ENCODE results near the gene KCNJ4. TPM values are rescaled to one million over a fixed set of nuclear protein-coding genes. Genes with fewer than 3 reads are reported as not detected.

The KCNJ4 gene
- total RNA-seq, 2 experiments from 2014 or later: not detected

GRCh38 chr22:38422611-38423511 lies 32.1 kb downstream of the KCNJ4 start:
- ChIA-PET POLR2A (interaction anchor here (0.7 kb wide), 1 partner anchor 580 kb away, joined by 3 read pairs; no protein-coding TSS in a partner anchor), CTCF (ENCODE audit: unreplicated experiment) (no interaction called here)
- no TSS peak for BruUV-seq (replicated peaks)
- Histone ChIP-seq H3K4me1 (ENCODE audit: insufficient read depth, low read length, poor library complexity, severe bottlenecking) (peaks cover 3% of the 10 kb centered on the region), H2AFZ (ENCODE audit: low read length) (no peak overlapping the region), H3K9me2 (ENCODE audit: insufficient read depth, low read length) (no peaks in the 10 kb centered on the region), H3K79me2 (ENCODE audit: insufficient read depth, low read depth, low read length) (no peaks in the 10 kb centered on the region), H3K27ac (ENCODE audit: low read depth, low read length, poor library complexity, severe bottlenecking) (no peak overlapping the region), H3K9me3 (ENCODE audit: low read length) (no peaks in the 10 kb centered on the region), H3K36me3 (ENCODE audit: insufficient read depth, low read length) (no peaks in the 10 kb centered on the region), H3K4me2 (ENCODE audit: low read length) (no peak overlapping the region), H4K20me1 (ENCODE audit: insufficient read depth, low read length) (no peaks in the 10 kb centered on the region), H3K4me3 (ENCODE audit: low read depth, low read length, poor library complexity, severe bottlenecking) (no peak overlapping the region)
- TF ChIP-seq CTCF (conservative IDR thresholded peaks at IDR 0.05; ENCODE audit: low read length) (no peak), EZH2phosphoT487 (IDR thresholded peaks at IDR 0.05; ENCODE audit: borderline replicate concordance, low read depth, low read length) (no peak)
- intact Hi-C loops (cut with micrococcal nuclease; ENCODE audit: unreplicated experiment): no loop called here
- no peak for DNase-seq (ENCODE audit: low spot score)

- Histone ChIP-seq H3K27ac (ENCODE audit: low read depth, low read length, poor library complexity, severe bottlenecking) (no peak overlapping the region), H3K79me2 (ENCODE audit: insufficient read depth, low read depth, low read length) (no peaks in the 10 kb centered on the region), H3K4me3 (ENCODE audit: low read depth, low read length, poor library complexity, severe bottlenecking) (no peak overlapping the region), H3K36me3 (ENCODE audit: insufficient read depth, low read length) (no peaks in the 10 kb centered on the region), H2AFZ (ENCODE audit: low read length) (no peak overlapping the region), H3K9me2 (ENCODE audit: insufficient read depth, low read length) (no peaks in the 10 kb centered on the region), H3K9me3 (ENCODE audit: low read length) (no peaks in the 10 kb centered on the region), H3K4me2 (ENCODE audit: low read length) (no peak overlapping the region), H3K4me1 (ENCODE audit: insufficient read depth, low read length, poor library complexity, severe bottlenecking) (peaks cover 3% of the 10 kb centered on the region), H4K20me1 (ENCODE audit: insufficient read depth, low read length) (no peaks in the 10 kb centered on the region)
- POLR2A ChIA-PET: no interaction called here
- TF ChIP-seq EZH2phosphoT487 (IDR thresholded peaks at IDR 0.05; ENCODE audit: borderline replicate concordance, low read depth, low read length) (no peak), CTCF (conservative IDR thresholded peaks at IDR 0.05; ENCODE audit: low read length) (no peak)
- intact Hi-C loops (cut with micrococcal nuclease; ENCODE audit: unreplicated experiment): no loop called here
- no peak for DNase-seq (ENCODE audit: low spot score)
- BruUV-seq (replicated peaks): no TSS peak
- CTCF ChIA-PET (ENCODE audit: unreplicated experiment): no interaction called here
Measured at GRCh38 chr22:38420734-38421133, 34.3 kb downstream of the KCNJ4 start.

- H3K36me3 ChIP-seq (ENCODE audit: insufficient read depth, low read length): no peaks in the 10 kb centered on the region
- no peak overlapping the region for H2AFZ ChIP-seq (ENCODE audit: low read length)
- no peak for DNase-seq (ENCODE audit: low spot score)
- no peak overlapping the region for H3K27ac ChIP-seq (ENCODE audit: low read depth, low read length, poor library complexity, severe bottlenecking)
- no peaks in the 10 kb centered on the region for H4K20me1 ChIP-seq (ENCODE audit: insufficient read depth, low read length)
- no peak overlapping the region for H3K4me2 ChIP-seq (ENCODE audit: low read length)
- no peak overlapping the region for H3K4me3 ChIP-seq (ENCODE audit: low read depth, low read length, poor library complexity, severe bottlenecking)
- ChIA-PET POLR2A (interaction anchor here (0.6 kb wide), 1 partner anchor 28 kb away, joined by 4 read pairs; no protein-coding TSS in a partner anchor), CTCF (ENCODE audit: unreplicated experiment) (no interaction called here)
- TF ChIP-seq EZH2phosphoT487 (IDR thresholded peaks at IDR 0.05; ENCODE audit: borderline replicate concordance, low read depth, low read length) (no peak), CTCF (conservative IDR thresholded peaks at IDR 0.05; ENCODE audit: low read length) (no peak)
- BruUV-seq (replicated peaks): no TSS peak
- intact Hi-C loops (cut with micrococcal nuclease; ENCODE audit: unreplicated experiment): no loop called here
- peaks cover 3% of the 10 kb centered on the region for H3K4me1 ChIP-seq (ENCODE audit: insufficient read depth, low read length, poor library complexity, severe bottlenecking)
- H3K9me3 ChIP-seq (ENCODE audit: low read length): no peaks in the 10 kb centered on the region
- H3K9me2 ChIP-seq (ENCODE audit: insufficient read depth, low read length): no peaks in the 10 kb centered on the region
- no peaks in the 10 kb centered on the region for H3K79me2 ChIP-seq (ENCODE audit: insufficient read depth, low read depth, low read length)
Measured at GRCh38 chr22:38419858-38420160, 35.2 kb downstream of the KCNJ4 start.

Data from OCI-LY7 (cell line).